ENCODE data around the gene ANAPC2.

Gene ANAPC2

GRCh38 chr9:137216188-137216965 is 28.0 kb upstream of the ANAPC2 start:
- Histone ChIP-seq H2AFZ (ENCODE audit: low read depth, low read length) (no peak overlapping the region), H3K4me2 (ENCODE audit: insufficient read depth, low read length) (no peak overlapping the region), H3K9ac (ENCODE audit: low read depth, low read length) (no peak overlapping the region), H3K4me3 (ENCODE audit: low read depth in 1 of 2, low read length in 2 of 2) (no peak overlapping the region), H3K27ac (ENCODE audit: low read length) (no peak overlapping the region), H3K27me3 (ENCODE audit: insufficient read depth, low read length, poor library complexity) (no peaks in the 10 kb centered on the region), H3K9me3 (ENCODE audit: insufficient read depth, low read length, severe bottlenecking) (no peaks in the 10 kb centered on the region), H3K36me3 (ENCODE audit: insufficient read depth, low read length) (peaks cover 28% of the 10 kb centered on the region), H3K79me2 (ENCODE audit: insufficient read depth, low read length) (no peaks in the 10 kb centered on the region), H3K4me1 (ENCODE audit: insufficient read depth, low read length) (no peaks in the 10 kb centered on the region), H4K20me1 (ENCODE audit: insufficient read depth, low read length) (peaks cover 2% of the 10 kb centered on the region; the same call in 1 of the 2 replicates)
- TF ChIP-seq EZH2 (IDR thresholded peaks at IDR 0.05; ENCODE audit: borderline replicate concordance, low read depth, low read length, severe bottlenecking) = no peak
- no peak for TF ChIP-seq CTCF (IDR thresholded peaks at IDR 0.05; ENCODE audit: borderline replicate concordance, extremely low read depth, low read length, poor library complexity, severe bottlenecking)
- DNase-seq (no peak), ATAC-seq (ENCODE audit: insufficient read depth, low read depth) (no peak)

GRCh38 chr9:137215196-137215986 is 27.0 kb upstream of the ANAPC2 start:
- Histone ChIP-seq H3K4me3 (ENCODE audit: low read depth in 1 of 2, low read length in 2 of 2) (no peak overlapping the region), H3K27ac (ENCODE audit: low read length) (no peak overlapping the region), H3K9ac (ENCODE audit: low read depth, low read length) (no peak overlapping the region), H3K79me2 (ENCODE audit: insufficient read depth, low read length) (no peaks in the 10 kb centered on the region), H3K9me3 (ENCODE audit: insufficient read depth, low read length, severe bottlenecking) (no peaks in the 10 kb centered on the region), H2AFZ (ENCODE audit: low read depth, low read length) (no peak overlapping the region), H3K27me3 (ENCODE audit: insufficient read depth, low read length, poor library complexity) (no peaks in the 10 kb centered on the region), H3K4me1 (ENCODE audit: insufficient read depth, low read length) (no peaks in the 10 kb centered on the region), H4K20me1 (ENCODE audit: insufficient read depth, low read length) (peaks cover 3% of the 10 kb centered on the region; the same call in 1 of the 2 replicates), H3K36me3 (ENCODE audit: insufficient read depth, low read length) (peaks cover 28% of the 10 kb centered on the region), H3K4me2 (ENCODE audit: insufficient read depth, low read length) (no peak overlapping the region)
- no peak for TF ChIP-seq EZH2 (IDR thresholded peaks at IDR 0.05; ENCODE audit: borderline replicate concordance, low read depth, low read length, severe bottlenecking)
- no peak for TF ChIP-seq CTCF (IDR thresholded peaks at IDR 0.05; ENCODE audit: borderline replicate concordance, extremely low read depth, low read length, poor library complexity, severe bottlenecking)
- DNase-seq = no peak
- no peak for ATAC-seq (ENCODE audit: insufficient read depth, low read depth)

GRCh38 chr9:137214620-137215019 is 26.3 kb upstream of the ANAPC2 start:
- Histone ChIP-seq H3K79me2 (ENCODE audit: insufficient read depth, low read length) (no peaks in the 10 kb centered on the region), H3K27me3 (ENCODE audit: insufficient read depth, low read length, poor library complexity) (no peaks in the 10 kb centered on the region), H3K4me1 (ENCODE audit: insufficient read depth, low read length) (no peaks in the 10 kb centered on the region), H3K9me3 (ENCODE audit: insufficient read depth, low read length, severe bottlenecking) (no peaks in the 10 kb centered on the region), H4K20me1 (ENCODE audit: insufficient read depth, low read length) (peaks cover 3% of the 10 kb centered on the region; the same call in 1 of the 2 replicates), H3K9ac (ENCODE audit: low read depth, low read length) (no peak overlapping the region), H3K36me3 (ENCODE audit: insufficient read depth, low read length) (peaks cover 28% of the 10 kb centered on the region), H3K4me3 (ENCODE audit: low read depth in 1 of 2, low read length in 2 of 2) (no peak overlapping the region), H3K27ac (ENCODE audit: low read length) (no peak overlapping the region), H3K4me2 (ENCODE audit: insufficient read depth, low read length) (no peak overlapping the region), H2AFZ (ENCODE audit: low read depth, low read length) (no peak overlapping the region)
- no peak for ATAC-seq (ENCODE audit: insufficient read depth, low read depth)
- TF ChIP-seq CTCF (IDR thresholded peaks at IDR 0.05; ENCODE audit: borderline replicate concordance, extremely low read depth, low read length, poor library complexity, severe bottlenecking) (no peak), EZH2 (IDR thresholded peaks at IDR 0.05; ENCODE audit: borderline replicate concordance, low read depth, low read length, severe bottlenecking) (no peak)
- DNase-seq = no peak

Data from DND-41 (cell line).